Thoracic aorta (tissue), 2 donors: Measurements from ENCODE around the gene SNTA1. TPM values are rescaled to one million over a fixed set of nuclear protein-coding genes. Genes with fewer than 3 reads are reported as not detected.
"Not testable (repeated sequence)": the region's sequence is repeated elsewhere in the genome, so short reads cannot be mapped to it uniquely, and the experiment has no call there.

Source experiments
- ATAC-seq: fragments of 150-250 bp; one replicate; pipeline ENCODE4 v1.8.0; 2017; ENCODE audit warnings: low read depth; ENCODE audit not compliant: insufficient number of reproducible peaks, low FRiP score
- DNase-seq: peaks from one replicate; pipeline ENCODE4 v3.0.0-alpha.2; 2020; ENCODE audit warnings: low spot score
- H3K27ac ChIP-seq, 2 donors: fragments of 200-600 bp; sonication (generic); 1 replicate in 1 of 2; 2 replicates in 1 of 2; pipeline ENCODE4 v1.5.1; 2016; ENCODE audit warnings: mild to moderate bottlenecking in 2 of 2, moderate library complexity in 2 of 2
- H3K27me3 ChIP-seq: fragments of 200-600 bp; sonication (generic); replicated peaks from 2 replicates; pipeline ENCODE4 v1.6.0; 2016; ENCODE audit warnings: mild to moderate bottlenecking; ENCODE audit not compliant: insufficient read depth
- H3K36me3 ChIP-seq: fragments of 200-600 bp; sonication (generic); one replicate; pipeline ENCODE4 v1.5.1; 2016
- H3K4me1 ChIP-seq, 2 donors: fragments of 200-600 bp; sonication (generic); 1 replicate in 1 of 2; 2 replicates in 1 of 2; pipeline versions ENCODE4 v1.5.1 to v1.6.0; 2016; ENCODE audit warnings: low read depth in 2 of 2, mild to moderate bottlenecking in 1 of 2; ENCODE audit not compliant: control insufficient read depth in 1 of 2
- H3K4me3 ChIP-seq: fragments of 200-600 bp; sonication (generic); 2 replicates; pipeline ENCODE4 v1.5.1; 2016; ENCODE audit warnings: mild to moderate bottlenecking
- H3K9me3 ChIP-seq: fragments of 200-600 bp; sonication (generic); 2 replicates; pipeline ENCODE4 v1.5.1; 2016
- CTCF ChIP-seq: fragments of 200-600 bp; sonication (generic); IDR thresholded peaks from one replicate; pipeline ENCODE4 v1.5.1; 2019; ENCODE audit warnings: antibody characterized with exemption
- total RNA-seq, 2 donors: library from RNA; depleted of rRNA; stranded (reverse); fragments of >200 nt; gene quantifications; one replicate each; pipeline versions ENCODE4 v1.1.0 to v1.2.3, GENCODE V29; 2016

SNTA1 gene
- total RNA-seq, 2 donors from 2014 or later = 62.6 to 108 TPM

GRCh38 chr20:33472868-33473435, 29.4 kb upstream of the SNTA1 start:
- Histone ChIP-seq H3K4me1 (no peaks in the 10 kb centered on the region), H3K36me3 (no peaks in the 10 kb centered on the region), H3K4me3 (no peak overlapping the region), H3K27ac (no peak overlapping the region), H3K27me3 (no peaks in the 10 kb centered on the region), H3K9me3 (no peaks in the 10 kb centered on the region)
- no peak for DNase-seq
- no peak for ATAC-seq
- no peak for TF ChIP-seq CTCF

GRCh38 chr20:33470866-33471265, 27.3 kb upstream of the SNTA1 start:
- no peaks in the 10 kb centered on the region for H3K9me3 ChIP-seq
- H3K4me3 ChIP-seq = no peak overlapping the region
- no peak for ATAC-seq
- H3K36me3 ChIP-seq = no peaks in the 10 kb centered on the region
- no peaks in the 10 kb centered on the region for H3K4me1 ChIP-seq
- no peak for DNase-seq
- no peaks in the 10 kb centered on the region for H3K27me3 ChIP-seq
- H3K27ac ChIP-seq = no peak overlapping the region
- no peak for TF ChIP-seq CTCF

- Histone ChIP-seq H3K4me1 (no peaks in the 10 kb centered on the region), H3K9me3 (no peaks in the 10 kb centered on the region), H3K4me3 (no peak overlapping the region), H3K27me3 (no peaks in the 10 kb centered on the region), H3K36me3 (no peaks in the 10 kb centered on the region), H3K27ac (no peak overlapping the region)
- ATAC-seq (no peak), DNase-seq (no peak)
- no peak for TF ChIP-seq CTCF
Measured at GRCh38 chr20:33470457-33470856, 26.9 kb upstream of the SNTA1 start.

GRCh38 chr20:33466303-33466646, 22.7 kb upstream of the SNTA1 start:
- Histone ChIP-seq H3K27ac (no peak overlapping the region), H3K27me3 (no peaks in the 10 kb centered on the region), H3K4me3 (no peak overlapping the region), H3K36me3 (no peaks in the 10 kb centered on the region), H3K4me1 (peaks cover 0 to 16% of the 10 kb centered on the region in 2 donors), H3K9me3 (no peaks in the 10 kb centered on the region)
- DNase-seq (no peak), ATAC-seq (no peak)
- TF ChIP-seq CTCF = no peak

- no peak for DNase-seq
- TF ChIP-seq CTCF = no peak
- Histone ChIP-seq H3K4me1 (peaks cover 0 to 16% of the 10 kb centered on the region in 2 donors), H3K27ac (no peak overlapping the region), H3K36me3 (no peaks in the 10 kb centered on the region), H3K4me3 (no peak overlapping the region), H3K9me3 (no peaks in the 10 kb centered on the region), H3K27me3 (no peaks in the 10 kb centered on the region)
- no peak for ATAC-seq
Measured at GRCh38 chr20:33465481-33466302, 22.1 kb upstream of the SNTA1 start.

GRCh38 chr20:33464759-33465158, 21.2 kb upstream of the SNTA1 start:
- not testable (repeated sequence) for ATAC-seq, DNase-seq, H3K27me3 ChIP-seq, H3K27ac ChIP-seq, H3K9me3 ChIP-seq, H3K4me3 ChIP-seq, H3K36me3 ChIP-seq
- peaks cover 0 to 16% of the 10 kb centered on the region in 2 donors for H3K4me1 ChIP-seq
